HepG2 (cell line): Measurements from ENCODE around the gene UROS. TPM values are rescaled to one million over a fixed set of nuclear protein-coding genes. Genes with fewer than 3 reads are reported as not detected.

Experiments
- ATAC-seq: fragments of 200-7000 bp; cut with Tn5 transposase; 3 replicates; pipeline ENCODE4 v1.9.1; 2020; ENCODE audit warnings: mild to moderate bottlenecking, moderate library complexity
- BruUV-seq: library from RNA; stranded (reverse); fragments of 400-500 nt; replicated peaks from 2 replicates; lab custom pipeline; 2021; lab: Mats Ljungman, UMichigan
- CTCF ChIA-PET: fragments of 300-600 bp; formaldehyde crosslinking; extraction: SDS; loops from one replicate; lab custom pipeline; 2021; ENCODE audit warnings: low total read pairs, inconsistent platforms, low intra/inter-chr PET ratio; lab: Yijun Ruan, JAX
- POLR2A ChIA-PET: fragments of 350-600 bp; sonication (Branson Sonifier 250); formaldehyde crosslinking; loops from one replicate; lab custom pipeline; 2020; ENCODE audit warnings: antibody characterized with exemption, inconsistent platforms; lab: Yijun Ruan, JAX
- DNase-seq: peaks from one replicate; pipeline ENCODE4 v3.0.0-alpha.2; 2015; ENCODE audit warnings: low spot score
- FAIRE-seq: peaks from 3 replicates; lab custom pipeline; 2011; peaks lifted over from hg19 to GRCh38; lab: Jason Lieb, UNC
- H2AFZ ChIP-seq: one replicate; pipeline ENCODE4 v1.6.1; 2011; ENCODE audit warnings: low read length, inconsistent platforms
- H3K27ac ChIP-seq: fragments of 300-600 bp; 3 replicates; pipeline ENCODE4 v1.8.0; 2011; ENCODE audit warnings: mixed run types, mild to moderate bottlenecking, mixed read lengths, low read length, inconsistent platforms; ENCODE audit not compliant: insufficient read depth; ENCODE audit errors: extremely low read length
- H3K27me3 ChIP-seq, 2 experiments: fragments of 200-600 bp in 1 of 2; 2 replicates in 1 of 2; 3 replicates in 1 of 2; pipeline versions ENCODE4 v1.6.0 to v1.8.0; 2011; ENCODE audit warnings: low read length in 2 of 2, mild to moderate bottlenecking in 2 of 2, moderate library complexity in 2 of 2, inconsistent platforms in 1 of 2; ENCODE audit not compliant: insufficient read depth in 2 of 2, control insufficient read depth in 1 of 2
- H3K36me3 ChIP-seq, 2 experiments: fragments of 200-600 bp in 1 of 2; replicated peaks in 1 of 2; 2 replicates in 1 of 2; 3 replicates in 1 of 2; pipeline versions ENCODE4 v1.5.1 to v1.8.0; 2011; ENCODE audit warnings: low read length in 2 of 2, inconsistent platforms in 1 of 2; ENCODE audit not compliant: insufficient read depth in 2 of 2, control insufficient read depth in 1 of 2
- H3K4me1 ChIP-seq: 2 replicates; pipeline ENCODE4 v1.5.1; 2012; ENCODE audit warnings: low read length, inconsistent platforms; ENCODE audit not compliant: insufficient read depth
- H3K4me2 ChIP-seq: 2 replicates; pipeline ENCODE4 v1.6.0; 2011; ENCODE audit warnings: low read depth, low read length, inconsistent platforms
- H3K4me3 ChIP-seq, 3 experiments: fragments of 200-600 bp in 1 of 3; sonication (generic), shearing (Covaris generic) in 1 of 3; replicated peaks in 1 of 3; 2 replicates each; pipeline ENCODE4 v1.5.1; 2011 to 2016; ENCODE audit warnings: low read length in 3 of 3, inconsistent platforms in 2 of 3, low read depth in 2 of 3, mild to moderate bottlenecking in 2 of 3, control low read depth in 1 of 3, mixed read lengths in 1 of 3; ENCODE audit not compliant: insufficient read depth in 1 of 3
- H3K79me2 ChIP-seq: one replicate; pipeline ENCODE4 v1.6.1; 2011; ENCODE audit warnings: low read length, inconsistent platforms; ENCODE audit not compliant: insufficient read depth
- H3K9ac ChIP-seq: 2 replicates; pipeline ENCODE4 v1.6.0; 2011; ENCODE audit warnings: mild to moderate bottlenecking, low read depth, low read length, inconsistent platforms; ENCODE audit not compliant: insufficient read depth
- H3K9me3 ChIP-seq: 2 replicates; pipeline ENCODE4 v1.5.1; 2012; ENCODE audit warnings: mild to moderate bottlenecking, low read length
- H4K20me1 ChIP-seq: 2 replicates; pipeline ENCODE4 v1.6.0; 2011; ENCODE audit warnings: inconsistent platforms, mild to moderate bottlenecking, low read length, moderate library complexity; ENCODE audit not compliant: insufficient read depth
- ATF2 ChIP-seq: sonication (generic); formaldehyde crosslinking; IDR thresholded peaks from 2 replicates; pipeline ENCODE4 v1.4.0; 2020; ENCODE audit warnings: missing genetic modification reagents
- JUND ChIP-seq: sonication (generic); formaldehyde crosslinking; IDR thresholded peaks from 2 replicates; pipeline ENCODE4 v1.8.0; 2022; ENCODE audit warnings: mild to moderate bottlenecking, missing genetic modification reagents
- SOX5 ChIP-seq: IDR thresholded peaks from 2 replicates; pipeline ENCODE4 v1.6.1; 2016; ENCODE audit warnings: borderline replicate concordance
- THAP9 ChIP-seq: sonication (generic); formaldehyde crosslinking; IDR thresholded peaks from 2 replicates; pipeline ENCODE4; 2020; ENCODE audit warnings: missing genetic modification reagents, mild to moderate bottlenecking, borderline replicate concordance
- ZMYM2 ChIP-seq: sonication (generic); formaldehyde crosslinking; IDR thresholded peaks from 2 replicates; pipeline ENCODE4 v1.8.0; 2022; ENCODE audit warnings: mild to moderate bottlenecking, missing genetic modification reagents
- ZNF747 ChIP-seq: sonication (generic); formaldehyde crosslinking; IDR thresholded peaks from 2 replicates; pipeline ENCODE4 v1.8.1; 2023; ENCODE audit warnings: missing genetic modification reagents, mild to moderate bottlenecking, borderline replicate concordance
- ZNF891 ChIP-seq: sonication (generic); formaldehyde crosslinking; IDR thresholded peaks from 2 replicates; pipeline ENCODE4 v1.5.0; 2020; ENCODE audit warnings: mild to moderate bottlenecking, missing genetic modification reagents
- ZSCAN20 ChIP-seq: sonication (generic); formaldehyde crosslinking; IDR thresholded peaks from 2 replicates; pipeline ENCODE4 v1.4.0; 2020; ENCODE audit warnings: missing genetic modification reagents, mild to moderate bottlenecking, borderline replicate concordance
- WGBS: methylation state at CpG from one replicate; pipeline ENCODE4 v1.1.6; 2017; ENCODE audit warnings: low lambda C conversion rate; 5-methylcytosine and 5-hydroxymethylcytosine counted together
- in situ Hi-C: cut with HindIII; loops from 2 replicates; pipeline ENCODE4 v1.10.0; 2017; ENCODE audit warnings: low pct_unique_long_range_greater_than_20kb; ENCODE audit not compliant: extremely low pct_ligation_motif_present
- intact Hi-C: fragments of 100-400 bp; cut with micrococcal nuclease; formaldehyde crosslinking; loops from one replicate; pipeline ENCODE4 v1.10.0; 2022; ENCODE audit not compliant: unreplicated experiment
- polyA plus RNA-seq, 8 experiments: library from polyadenylated mRNA; depleted of rRNA in 3 of 8; stranded (reverse) in 7 of 8; unstranded in 1 of 8; fragments of >200 nt; fragmentation: Illumina TruSeq in 4 of 8; extraction: Trizol in 4 of 8; gene quantifications; 2 replicates each; pipeline versions ENCODE4 v1.2.1 to v1.2.3, GENCODE V29; 2011 to 2016; ENCODE audit warnings: low read depth in 4 of 8, missing spikeins in 1 of 8, mixed read lengths in 1 of 8; ENCODE audit not compliant: insufficient read depth in 1 of 8
- total RNA-seq, 5 experiments: library from RNA; depleted of rRNA; stranded (reverse); fragments of >200 nt; fragmentation: Illumina TruSeq; extraction: Trizol; gene quantifications; 2 replicates each; pipeline ENCODE4 v1.2.3, GENCODE V29; 2016; ENCODE audit warnings: low read depth in 1 of 5

Gene UROS
- total and polyA plus RNA-seq, 2 of the 13 experiments (the other 11 are each of a cell fraction or from before 2014, with no cell fraction given): 14.8 to 49.9 TPM

GRCh38 chr10:125756196-125756595, 66.9 kb downstream of the UROS start (continued):
- TF ChIP-seq SOX5 (CRISPR knock-in tag): no peak

GRCh38 chr10:125747417-125747816, 75.6 kb downstream of the UROS start:
- TF ChIP-seq ATF2 (CRISPR knock-in tag) (no peak), ZMYM2 (CRISPR knock-in tag) (no peak), ZNF891 (no peak)

GRCh38 chr10:125744909-125745308, 78.1 kb downstream of the UROS start:
- no peak for TF ChIP-seq ZSCAN20 (CRISPR knock-in tag)
- TF ChIP-seq THAP9: no peak
- TF ChIP-seq JUND (CRISPR knock-in tag): no peak
- no peak for TF ChIP-seq ZNF747 (CRISPR knock-in tag)
- H3K79me2 ChIP-seq: no peaks in the 10 kb centered on the region
- no peaks in the 10 kb centered on the region for H3K27me3 ChIP-seq
- intact Hi-C loops (loop anchor here (10.0 kb wide), 1 partner anchor 80 kb away; the partner anchor contains the start of genes BCCIP and UROS), in situ Hi-C loops (no loop called here)
- no peaks in the 10 kb centered on the region for H3K4me1 ChIP-seq
- DNase-seq (no peak), FAIRE-seq (no peak), ATAC-seq (no peak)
- peaks cover 17 to 69% of the 10 kb centered on the region in 2 experiments for H3K36me3 ChIP-seq
- no peaks in the 10 kb centered on the region for H4K20me1 ChIP-seq
- POLR2A ChIA-PET: no interaction called here
- 91% methylated on average over 2 of the region's 2 CpGs for WGBS
- H3K4me2 ChIP-seq: no peak overlapping the region
- no peak overlapping the region for H3K4me3 ChIP-seq
- no TSS peak for BruUV-seq
- H3K9me3 ChIP-seq: no peaks in the 10 kb centered on the region
- no peak overlapping the region for H3K27ac ChIP-seq
- CTCF ChIA-PET: no interaction called here
- H3K9ac ChIP-seq: no peak overlapping the region
- H2AFZ ChIP-seq: no peak overlapping the region

More at GRCh38 chr10:125747417-125747816, 75.6 kb downstream of the UROS start:
- Histone ChIP-seq H3K27ac (no peak overlapping the region), H3K9ac (no peak overlapping the region), H3K4me1 (no peaks in the 10 kb centered on the region), H3K9me3 (no peaks in the 10 kb centered on the region), H4K20me1 (no peaks in the 10 kb centered on the region), H3K4me2 (no peak overlapping the region), H3K36me3 (peaks cover 16 to 78% of the 10 kb centered on the region in 2 experiments), H3K27me3 (no peaks in the 10 kb centered on the region), H2AFZ (no peak overlapping the region), H3K4me3 (no peak overlapping the region), H3K79me2 (no peaks in the 10 kb centered on the region)
- in situ Hi-C loops: no loop called here
- ChIA-PET POLR2A (no interaction called here), CTCF (no interaction called here)
- ATAC-seq (no peak), DNase-seq (no peak), FAIRE-seq (no peak)
- intact Hi-C loops: loop anchor here (10.0 kb wide), 1 partner anchor 77 kb away; the partner anchor contains the start of genes BCCIP and UROS
- BruUV-seq: no TSS peak
- WGBS: 93% methylated on average over 5 of the region's 5 CpGs
